ENCODE measurements around the gene ASPN.

The ASPN gene

DNA sequence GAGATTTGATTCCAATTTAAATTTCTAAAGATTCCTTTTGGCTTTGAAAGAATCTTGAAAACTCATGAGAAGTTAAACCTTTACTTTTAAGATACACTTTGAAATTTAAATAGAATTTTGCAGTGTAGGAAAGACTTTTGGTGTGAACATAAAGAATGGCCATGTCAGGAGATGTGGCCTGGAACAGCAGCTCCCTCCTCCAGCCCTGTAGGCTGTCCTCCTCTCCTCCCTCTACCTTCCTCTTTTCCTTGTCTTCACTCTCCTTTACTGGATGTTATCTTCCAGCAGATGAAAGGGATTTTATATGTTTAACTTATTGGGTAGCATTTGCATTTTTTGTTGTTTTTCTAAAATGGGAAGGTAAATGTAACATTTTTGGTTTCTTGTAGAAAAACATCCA, 18.9 kb downstream of the ASPN start:
- Histone ChIP-seq H3K4me3 (ENCODE audit: low read length, poor library complexity, severe bottlenecking) (no peak overlapping the region), H3K27me3 (ENCODE audit: insufficient read depth, low read length, poor library complexity, severe bottlenecking) (no peaks in the 10 kb centered on the region), H3K79me2 (ENCODE audit: insufficient read depth, low read length) (no peaks in the 10 kb centered on the region), H3K9ac (ENCODE audit: low read depth, low read length, poor library complexity, severe bottlenecking) (no peak overlapping the region), H3K9me2 (replicated peaks; ENCODE audit: low read depth, low read length) (no peaks in the 10 kb centered on the region), H3K36me3 (ENCODE audit: insufficient read depth, low read length) (no peaks in the 10 kb centered on the region), H3F3A (ENCODE audit: low read depth) (no peaks in the 10 kb centered on the region), H2AFZ (ENCODE audit: low read length) (no peak overlapping the region), H3K4me1 (ENCODE audit: insufficient read depth, low read length, poor library complexity, severe bottlenecking) (no peaks in the 10 kb centered on the region), H4K20me1 (ENCODE audit: insufficient read depth, low read length, poor library complexity, severe bottlenecking) (no peaks in the 10 kb centered on the region), H3K9me3 (ENCODE audit: insufficient read depth, low read depth, low read length) (no peaks in the 10 kb centered on the region), H3K4me2 (ENCODE audit: low read depth, low read length, poor library complexity, severe bottlenecking) (no peak overlapping the region)
- TF ChIP-seq, protein P1, sequence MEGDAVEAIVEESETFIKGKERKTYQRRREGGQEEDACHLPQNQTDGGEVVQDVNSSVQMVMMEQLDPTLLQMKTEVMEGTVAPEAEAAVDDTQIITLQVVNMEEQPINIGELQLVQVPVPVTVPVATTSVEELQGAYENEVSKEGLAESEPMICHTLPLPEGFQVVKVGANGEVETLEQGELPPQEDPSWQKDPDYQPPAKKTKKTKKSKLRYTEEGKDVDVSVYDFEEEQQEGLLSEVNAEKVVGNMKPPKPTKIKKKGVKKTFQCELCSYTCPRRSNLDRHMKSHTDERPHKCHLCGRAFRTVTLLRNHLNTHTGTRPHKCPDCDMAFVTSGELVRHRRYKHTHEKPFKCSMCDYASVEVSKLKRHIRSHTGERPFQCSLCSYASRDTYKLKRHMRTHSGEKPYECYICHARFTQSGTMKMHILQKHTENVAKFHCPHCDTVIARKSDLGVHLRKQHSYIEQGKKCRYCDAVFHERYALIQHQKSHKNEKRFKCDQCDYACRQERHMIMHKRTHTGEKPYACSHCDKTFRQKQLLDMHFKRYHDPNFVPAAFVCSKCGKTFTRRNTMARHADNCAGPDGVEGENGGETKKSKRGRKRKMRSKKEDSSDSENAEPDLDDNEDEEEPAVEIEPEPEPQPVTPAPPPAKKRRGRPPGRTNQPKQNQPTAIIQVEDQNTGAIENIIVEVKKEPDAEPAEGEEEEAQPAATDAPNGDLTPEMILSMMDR (conservative IDR thresholded peaks at IDR 0.05; ENCODE audit: low read length), result no peak
- TF ChIP-seq EZH2phosphoT487 (IDR thresholded peaks at IDR 0.05; ENCODE audit: borderline replicate concordance), result no peak

DNA sequence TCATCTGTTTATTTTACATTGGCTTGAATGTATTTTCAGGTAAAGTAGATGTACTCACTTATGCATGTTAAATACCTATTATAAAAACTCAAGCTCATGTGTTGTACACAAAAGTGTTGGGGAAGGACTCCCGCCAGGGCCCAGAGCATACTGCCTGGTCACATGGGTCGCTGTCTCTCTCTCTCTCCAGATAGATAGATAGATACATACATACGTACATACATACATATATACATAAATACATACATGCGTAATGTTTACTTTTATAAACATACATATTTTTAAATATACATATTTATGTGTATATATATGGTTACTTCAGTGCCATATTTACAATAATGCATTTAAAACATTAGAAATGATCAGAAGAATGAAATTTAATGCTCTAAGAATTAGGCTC, 24.7 kb downstream of the ASPN start:
- no peaks in the 10 kb centered on the region for H3K9me2 ChIP-seq (replicated peaks; ENCODE audit: low read depth, low read length)
- H3K9me3 ChIP-seq (ENCODE audit: insufficient read depth, low read depth, low read length), result no peaks in the 10 kb centered on the region
- H2AFZ ChIP-seq (ENCODE audit: low read length), result no peak overlapping the region
- no peaks in the 10 kb centered on the region for H3K79me2 ChIP-seq (ENCODE audit: insufficient read depth, low read length)
- H3K4me3 ChIP-seq (ENCODE audit: low read length, poor library complexity, severe bottlenecking), result no peak overlapping the region
- H3K4me2 ChIP-seq (ENCODE audit: low read depth, low read length, poor library complexity, severe bottlenecking), result no peak overlapping the region
- TF ChIP-seq EZH2phosphoT487 (IDR thresholded peaks at IDR 0.05; ENCODE audit: borderline replicate concordance), result no peak
- TF ChIP-seq, protein P1 (conservative IDR thresholded peaks at IDR 0.05; ENCODE audit: low read length), result no peak
- H3K27me3 ChIP-seq (ENCODE audit: insufficient read depth, low read length, poor library complexity, severe bottlenecking), result no peaks in the 10 kb centered on the region
- no peaks in the 10 kb centered on the region for H3K36me3 ChIP-seq (ENCODE audit: insufficient read depth, low read length)
- H3K4me1 ChIP-seq (ENCODE audit: insufficient read depth, low read length, poor library complexity, severe bottlenecking), result no peaks in the 10 kb centered on the region
- H3K9ac ChIP-seq (ENCODE audit: low read depth, low read length, poor library complexity, severe bottlenecking), result no peak overlapping the region
- H4K20me1 ChIP-seq (ENCODE audit: insufficient read depth, low read length, poor library complexity, severe bottlenecking), result no peaks in the 10 kb centered on the region
- no peaks in the 10 kb centered on the region for H3F3A ChIP-seq (ENCODE audit: low read depth)

DNA sequence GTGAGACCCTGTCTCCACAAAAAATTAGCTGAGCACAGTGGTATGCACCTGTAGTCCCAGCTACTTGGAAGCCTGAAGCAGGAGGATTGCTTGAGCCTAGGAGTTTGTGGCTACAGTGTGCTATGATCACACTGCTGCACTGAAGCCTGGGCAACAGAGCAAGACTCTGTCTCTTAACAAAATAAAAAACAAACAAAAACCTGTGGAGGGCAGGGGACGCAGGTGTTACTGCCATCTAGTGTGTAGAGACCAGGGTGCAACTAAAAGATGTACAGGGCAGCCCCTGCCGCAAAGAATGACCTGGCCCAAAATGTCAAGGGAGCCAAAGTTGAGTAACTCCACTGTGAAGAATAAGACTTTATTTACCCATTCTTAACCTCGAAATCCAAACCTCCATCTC, 27.1 kb downstream of the ASPN start:
- Histone ChIP-seq H2AFZ (ENCODE audit: low read length) (no peak overlapping the region), H3F3A (ENCODE audit: low read depth) (no peaks in the 10 kb centered on the region), H3K27me3 (ENCODE audit: insufficient read depth, low read length, poor library complexity, severe bottlenecking) (no peaks in the 10 kb centered on the region), H4K20me1 (ENCODE audit: insufficient read depth, low read length, poor library complexity, severe bottlenecking) (no peaks in the 10 kb centered on the region), H3K36me3 (ENCODE audit: insufficient read depth, low read length) (no peaks in the 10 kb centered on the region), H3K9me2 (replicated peaks; ENCODE audit: low read depth, low read length) (no peaks in the 10 kb centered on the region), H3K4me3 (ENCODE audit: low read length, poor library complexity, severe bottlenecking) (no peak overlapping the region), H3K79me2 (ENCODE audit: insufficient read depth, low read length) (no peaks in the 10 kb centered on the region), H3K4me2 (ENCODE audit: low read depth, low read length, poor library complexity, severe bottlenecking) (no peak overlapping the region), H3K9me3 (ENCODE audit: insufficient read depth, low read depth, low read length) (no peaks in the 10 kb centered on the region), H3K9ac (ENCODE audit: low read depth, low read length, poor library complexity, severe bottlenecking) (no peak overlapping the region), H3K4me1 (ENCODE audit: insufficient read depth, low read length, poor library complexity, severe bottlenecking) (no peaks in the 10 kb centered on the region)
- no peak for TF ChIP-seq EZH2phosphoT487 (IDR thresholded peaks at IDR 0.05; ENCODE audit: borderline replicate concordance)
- TF ChIP-seq, protein P1 (conservative IDR thresholded peaks at IDR 0.05; ENCODE audit: low read length), result peak; percentile 57

Data from Loucy (cell line).